ENCODE results near the gene ACSS3.

GRCh38 chr12:81209012-81209411, 131.1 kb downstream of the ACSS3 start:
- TF ChIP-seq, protein P1, sequence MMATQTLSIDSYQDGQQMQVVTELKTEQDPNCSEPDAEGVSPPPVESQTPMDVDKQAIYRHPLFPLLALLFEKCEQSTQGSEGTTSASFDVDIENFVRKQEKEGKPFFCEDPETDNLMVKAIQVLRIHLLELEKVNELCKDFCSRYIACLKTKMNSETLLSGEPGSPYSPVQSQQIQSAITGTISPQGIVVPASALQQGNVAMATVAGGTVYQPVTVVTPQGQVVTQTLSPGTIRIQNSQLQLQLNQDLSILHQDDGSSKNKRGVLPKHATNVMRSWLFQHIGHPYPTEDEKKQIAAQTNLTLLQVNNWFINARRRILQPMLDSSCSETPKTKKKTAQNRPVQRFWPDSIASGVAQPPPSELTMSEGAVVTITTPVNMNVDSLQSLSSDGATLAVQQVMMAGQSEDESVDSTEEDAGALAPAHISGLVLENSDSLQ (IDR thresholded peaks at IDR 0.05), result no peak
- TF ChIP-seq RFX5 (IDR thresholded peaks at IDR 0.05; ENCODE audit: low read depth, low read length), result no peak
- TF ChIP-seq POLR2A (IDR thresholded peaks at IDR 0.05; ENCODE audit: low read depth, low read length), result no peak
- TF ChIP-seq SREBF1 (IDR thresholded peaks at IDR 0.05; ENCODE audit: low read length), result no peak
- no peak for TF ChIP-seq REST (IDR thresholded peaks at IDR 0.05; ENCODE audit: low read depth, low read length)
- no peak for TF ChIP-seq EZH2 (IDR thresholded peaks at IDR 0.05; ENCODE audit: borderline replicate concordance, control insufficient read depth, low read depth, low read length)
- no peak for TF ChIP-seq CTCF (IDR thresholded peaks at IDR 0.05 in 2 of 3, conservative IDR thresholded peaks at IDR 0.05 in 1 of 3; ENCODE audit: control insufficient read depth in 2 of 3, extremely low read depth in 1 of 3, insufficient read depth in 1 of 3, low read depth in 3 of 3, low read length in 3 of 3)
- TF ChIP-seq EP300 (IDR thresholded peaks at IDR 0.05; ENCODE audit: borderline replicate concordance in 1 of 2, control insufficient read depth in 1 of 2, low read depth in 2 of 2, low read length in 2 of 2), result no peak
- TF ChIP-seq RCOR1 (conservative IDR thresholded peaks at IDR 0.05; ENCODE audit: low read depth, low read length), result no peak
- TF ChIP-seq CBFB (IDR thresholded peaks at IDR 0.05; ENCODE audit: low read depth), result no peak
- no peak for TF ChIP-seq YY1 (IDR thresholded peaks at IDR 0.05; ENCODE audit: low read depth, low read length)
- TF ChIP-seq SIX5 (IDR thresholded peaks at IDR 0.05; ENCODE audit: low read depth, low read length, severe bottlenecking), result no peak
- TF ChIP-seq, protein P2, sequence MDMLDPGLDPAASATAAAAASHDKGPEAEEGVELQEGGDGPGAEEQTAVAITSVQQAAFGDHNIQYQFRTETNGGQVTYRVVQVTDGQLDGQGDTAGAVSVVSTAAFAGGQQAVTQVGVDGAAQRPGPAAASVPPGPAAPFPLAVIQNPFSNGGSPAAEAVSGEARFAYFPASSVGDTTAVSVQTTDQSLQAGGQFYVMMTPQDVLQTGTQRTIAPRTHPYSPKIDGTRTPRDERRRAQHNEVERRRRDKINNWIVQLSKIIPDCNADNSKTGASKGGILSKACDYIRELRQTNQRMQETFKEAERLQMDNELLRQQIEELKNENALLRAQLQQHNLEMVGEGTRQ (IDR thresholded peaks at IDR 0.05; ENCODE audit: borderline replicate concordance, low read depth, low read length), result no peak
- no peak for TF ChIP-seq NFIC (IDR thresholded peaks at IDR 0.05; ENCODE audit: low read depth, low read length)
